Osteoblast (primary cell): ENCODE measurements around the gene MOCS2. TPM values are rescaled to one million over a fixed set of nuclear protein-coding genes. Genes with fewer than 3 reads are reported as not detected.

Experiments
- DNase-seq: peaks from one replicate; pipeline ENCODE4 v3.0.0; 2011; ENCODE audit warnings: low spot score, mixed read lengths; ENCODE audit not compliant: insufficient read length; ENCODE audit errors: missing footprints
- H2AFZ ChIP-seq: 2 replicates; pipeline ENCODE4 v1.6.0; 2011; ENCODE audit warnings: mild to moderate bottlenecking, low read length
- H3K27ac ChIP-seq: 2 replicates; pipeline ENCODE4 v1.5.1; 2011; ENCODE audit warnings: mild to moderate bottlenecking, low read depth, low read length, moderate library complexity
- H3K27me3 ChIP-seq: 2 replicates; pipeline ENCODE4 v1.6.0; 2012; ENCODE audit warnings: mild to moderate bottlenecking, control low read depth, inconsistent platforms, low read length, moderate library complexity; ENCODE audit not compliant: insufficient read depth
- H3K36me3 ChIP-seq: 2 replicates; pipeline ENCODE4 v1.5.1; 2011; ENCODE audit warnings: mild to moderate bottlenecking, low read length, control low read depth, moderate library complexity; ENCODE audit not compliant: insufficient read depth
- H3K4me1 ChIP-seq: 2 replicates; pipeline ENCODE4 v1.5.1; 2011; ENCODE audit warnings: mild to moderate bottlenecking, low read length, control low read depth, moderate library complexity; ENCODE audit not compliant: insufficient read depth
- H3K4me2 ChIP-seq: 2 replicates; pipeline ENCODE4 v1.6.0; 2011; ENCODE audit warnings: mild to moderate bottlenecking, low read length; ENCODE audit not compliant: insufficient read depth
- H3K4me3 ChIP-seq: fragments of 200-600 bp; sonication (generic); 3 replicates; pipeline ENCODE4 v1.5.1; 2012; ENCODE audit warnings: mild to moderate bottlenecking, low read length, inconsistent platforms; ENCODE audit not compliant: insufficient read depth
- H3K79me2 ChIP-seq: 2 replicates; pipeline ENCODE4 v1.6.0; 2012; ENCODE audit warnings: mild to moderate bottlenecking, low read length, control low read depth, inconsistent platforms; ENCODE audit not compliant: insufficient read depth
- H3K9me3 ChIP-seq: 2 replicates; pipeline ENCODE4 v1.5.1; 2011; ENCODE audit warnings: low read depth, low read length, control low read depth
- H4K20me1 ChIP-seq: 2 replicates; pipeline ENCODE4 v1.6.0; 2012; ENCODE audit warnings: mild to moderate bottlenecking, low read length, control low read depth; ENCODE audit not compliant: insufficient read depth
- total RNA-seq: library from RNA; depleted of rRNA; stranded (reverse); fragments of >200 nt; gene quantifications from 2 replicates; pipeline ENCODE4 v1.2.3, GENCODE V29; 2012
- TF ChIP-seq, protein P1 (sequence below): IDR thresholded peaks from 2 replicates; pipeline ENCODE4 v1.5.1; 2011; ENCODE audit warnings: mild to moderate bottlenecking, low read depth, low read length, moderate library complexity; ENCODE audit errors: extremely low read depth

Gene MOCS2
- total RNA-seq, 1 donor = 42.3 TPM

DNA sequence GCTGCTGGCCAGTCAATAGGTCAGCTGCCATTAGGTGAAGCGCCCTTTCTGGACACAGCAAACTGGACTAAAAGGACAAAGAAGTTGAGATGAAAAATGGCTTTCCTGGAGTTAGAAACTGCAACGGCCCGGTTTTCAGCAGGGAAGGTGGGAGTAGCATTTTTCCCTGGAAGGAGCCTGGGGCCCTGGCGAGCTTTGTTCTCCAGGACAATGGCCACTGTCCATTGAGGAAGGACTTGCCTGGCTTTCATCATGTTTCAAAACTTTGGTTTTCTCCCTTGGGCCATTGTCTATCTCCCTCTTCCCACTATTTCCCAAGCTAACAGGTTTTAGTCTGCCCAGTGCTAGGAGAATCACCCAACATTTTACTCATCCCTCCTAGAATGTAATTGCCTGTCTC, 56.2 kb downstream of the MOCS2 start:
- Histone ChIP-seq H3K4me1 (no peaks in the 10 kb centered on the region), H2AFZ (no peak overlapping the region), H3K27me3 (no peaks in the 10 kb centered on the region), H3K4me2 (no peak overlapping the region), H3K4me3 (no peak overlapping the region), H4K20me1 (no peaks in the 10 kb centered on the region), H3K27ac (no peak overlapping the region), H3K9me3 (no peaks in the 10 kb centered on the region), H3K36me3 (no peaks in the 10 kb centered on the region), H3K79me2 (no peaks in the 10 kb centered on the region)
- no peak for DNase-seq
- TF ChIP-seq, protein P1, sequence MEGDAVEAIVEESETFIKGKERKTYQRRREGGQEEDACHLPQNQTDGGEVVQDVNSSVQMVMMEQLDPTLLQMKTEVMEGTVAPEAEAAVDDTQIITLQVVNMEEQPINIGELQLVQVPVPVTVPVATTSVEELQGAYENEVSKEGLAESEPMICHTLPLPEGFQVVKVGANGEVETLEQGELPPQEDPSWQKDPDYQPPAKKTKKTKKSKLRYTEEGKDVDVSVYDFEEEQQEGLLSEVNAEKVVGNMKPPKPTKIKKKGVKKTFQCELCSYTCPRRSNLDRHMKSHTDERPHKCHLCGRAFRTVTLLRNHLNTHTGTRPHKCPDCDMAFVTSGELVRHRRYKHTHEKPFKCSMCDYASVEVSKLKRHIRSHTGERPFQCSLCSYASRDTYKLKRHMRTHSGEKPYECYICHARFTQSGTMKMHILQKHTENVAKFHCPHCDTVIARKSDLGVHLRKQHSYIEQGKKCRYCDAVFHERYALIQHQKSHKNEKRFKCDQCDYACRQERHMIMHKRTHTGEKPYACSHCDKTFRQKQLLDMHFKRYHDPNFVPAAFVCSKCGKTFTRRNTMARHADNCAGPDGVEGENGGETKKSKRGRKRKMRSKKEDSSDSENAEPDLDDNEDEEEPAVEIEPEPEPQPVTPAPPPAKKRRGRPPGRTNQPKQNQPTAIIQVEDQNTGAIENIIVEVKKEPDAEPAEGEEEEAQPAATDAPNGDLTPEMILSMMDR = no peak

- Histone ChIP-seq H4K20me1 (no peaks in the 10 kb centered on the region), H3K4me2 (no peak overlapping the region), H3K27me3 (no peaks in the 10 kb centered on the region), H3K9me3 (no peaks in the 10 kb centered on the region), H3K4me3 (no peak overlapping the region), H3K36me3 (no peaks in the 10 kb centered on the region), H2AFZ (peak overlapping the region; percentile 13), H3K4me1 (no peaks in the 10 kb centered on the region), H3K79me2 (no peaks in the 10 kb centered on the region), H3K27ac (no peak overlapping the region)
- no peak for DNase-seq
- TF ChIP-seq, protein P1 = no peak
These were observed 57.1 kb downstream of the MOCS2 start for GRCh38 chr5:53052499-53052898.

- H3K4me1 ChIP-seq = peaks cover 16% of the 10 kb centered on the region
- H3K9me3 ChIP-seq = no peaks in the 10 kb centered on the region
- H4K20me1 ChIP-seq = no peaks in the 10 kb centered on the region
- no peak overlapping the region for H2AFZ ChIP-seq
- no peak overlapping the region for H3K27ac ChIP-seq
- H3K4me2 ChIP-seq = no peak overlapping the region
- DNase-seq = no peak
- TF ChIP-seq, protein P1 = no peak
- H3K79me2 ChIP-seq = no peaks in the 10 kb centered on the region
- H3K36me3 ChIP-seq = no peaks in the 10 kb centered on the region
- H3K4me3 ChIP-seq = no peak overlapping the region
- no peaks in the 10 kb centered on the region for H3K27me3 ChIP-seq
These were observed 61.3 kb downstream of the MOCS2 start for GRCh38 chr5:53048248-53048647.

Other genes starting within 250 kb of the MOCS2 start
- 2.7 and 2.9 TPM in 2 replicates for gene ITGA2, start 120.4 kb downstream of the MOCS2 start, total RNA-seq